LNCaP clone FGC (cell line): Measurements from ENCODE around the gene MRPL58.

Experiments used
- DNase-seq: peaks from one replicate; pipeline ENCODE4 v3.0.0-alpha.2; 2011; ENCODE audit warnings: low read depth
- H3K4me3 ChIP-seq: 2 replicates; pipeline ENCODE4 v1.5.1; 2011; ENCODE audit warnings: mild to moderate bottlenecking, low read depth, low read length, control low read depth
- CTCF ChIP-seq: IDR thresholded peaks from 2 replicates; pipeline ENCODE4 v1.5.1; 2012; ENCODE audit warnings: mild to moderate bottlenecking; ENCODE audit not compliant: control insufficient read depth, insufficient read depth; ENCODE audit errors: extremely low read depth

MRPL58 gene

GRCh38 chr17:75061055-75061438 is 48.6 kb downstream of the MRPL58 start:
- no peak for TF ChIP-seq CTCF

GRCh38 chr17:75061618-75062017 is 49.1 kb downstream of the MRPL58 start:
- H3K4me3 ChIP-seq = no peak overlapping the region
- no peak for DNase-seq
- TF ChIP-seq CTCF = no peak

More at GRCh38 chr17:75061055-75061438, 48.6 kb downstream of the MRPL58 start:
- DNase-seq = no peak
- no peak overlapping the region for H3K4me3 ChIP-seq

- DNase-seq = no peak
- no peak for TF ChIP-seq CTCF
- no peak overlapping the region for H3K4me3 ChIP-seq
Measured at GRCh38 chr17:75063201-75063600, 50.7 kb downstream of the MRPL58 start.

GRCh38 chr17:75063626-75064025 is 51.2 kb downstream of the MRPL58 start:
- TF ChIP-seq CTCF = no peak
- no peak for DNase-seq

GRCh38 chr17:75064040-75064439 is 51.6 kb downstream of the MRPL58 start:
- DNase-seq = no peak
- no peak overlapping the region for H3K4me3 ChIP-seq
- TF ChIP-seq CTCF = no peak

More at GRCh38 chr17:75063626-75064025, 51.2 kb downstream of the MRPL58 start:
- no peak overlapping the region for H3K4me3 ChIP-seq

- H3K4me3 ChIP-seq = no peak overlapping the region
- no peak for DNase-seq
- no peak for TF ChIP-seq CTCF
Measured at GRCh38 chr17:75064460-75064859, 52.0 kb downstream of the MRPL58 start.

- TF ChIP-seq CTCF = no peak
- no peak overlapping the region for H3K4me3 ChIP-seq
- no peak for DNase-seq
Measured at GRCh38 chr17:75064867-75065561, 52.5 kb downstream of the MRPL58 start.
